Esophagus mucosa (tissue), 1 donor: ENCODE results near the gene GOLGB1. TPM values are rescaled to one million over a fixed set of nuclear protein-coding genes. Genes with fewer than 3 reads are reported as not detected.

Source experiments
- ATAC-seq: fragments of 200-7000 bp; cut with Tn5 transposase; one replicate; pipeline ENCODE4 v1.9.1; 2020
- total RNA-seq: library from RNA; stranded (reverse); gene quantifications from one replicate; pipeline ENCODE4 v1.2.4, GENCODE V29; 2023
- donor health status: DM: yes; HTN: yes; CAD: no.

GOLGB1 gene
- total RNA-seq, 1 donor from 2014 or later = 35.7 TPM

DNA sequence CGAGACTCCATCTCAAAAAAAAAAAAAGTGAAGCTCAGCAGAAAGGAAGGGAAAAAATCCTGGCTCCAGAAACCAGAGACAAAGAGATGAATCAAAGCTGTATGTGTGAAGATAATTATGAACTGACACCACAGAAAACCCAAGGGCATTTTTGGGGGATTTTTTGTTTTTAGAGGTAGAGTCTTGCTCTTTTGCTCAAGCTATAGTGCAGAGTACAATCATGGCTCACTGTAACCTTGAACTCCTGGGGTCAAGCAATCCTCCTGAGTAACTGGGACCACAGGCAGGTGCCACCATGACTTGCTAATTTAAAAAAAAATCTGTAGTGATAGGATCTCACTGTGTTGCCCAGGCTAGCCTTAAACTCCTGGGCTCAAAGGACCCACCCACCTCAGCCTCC, 111.6 kb downstream of the GOLGB1 start:
- no peak for ATAC-seq

- no peak for ATAC-seq
Observed at GRCh38 chr3:121630355-121630754, 119.2 kb downstream of the GOLGB1 start.

DNA sequence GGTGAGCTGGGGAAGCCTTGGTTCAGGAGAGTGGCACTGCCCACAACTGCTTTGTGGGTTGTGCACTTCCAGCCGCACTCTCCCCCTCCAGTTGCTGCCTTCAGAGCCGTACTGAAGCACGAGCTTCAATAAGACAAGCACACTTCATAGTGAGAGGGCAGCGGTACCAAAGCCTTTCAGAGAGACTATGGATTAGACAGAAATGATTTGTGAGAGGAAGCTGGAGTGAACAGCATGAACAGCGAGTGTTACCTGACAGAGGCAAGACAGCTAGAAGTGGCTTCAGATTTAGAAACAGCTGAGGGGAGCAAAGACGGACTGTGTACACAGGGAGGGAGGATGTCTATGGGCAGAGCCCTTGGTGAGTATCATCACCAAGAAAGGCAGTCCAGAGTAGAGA, 119.9 kb downstream of the GOLGB1 start:
- no peak for ATAC-seq

DNA sequence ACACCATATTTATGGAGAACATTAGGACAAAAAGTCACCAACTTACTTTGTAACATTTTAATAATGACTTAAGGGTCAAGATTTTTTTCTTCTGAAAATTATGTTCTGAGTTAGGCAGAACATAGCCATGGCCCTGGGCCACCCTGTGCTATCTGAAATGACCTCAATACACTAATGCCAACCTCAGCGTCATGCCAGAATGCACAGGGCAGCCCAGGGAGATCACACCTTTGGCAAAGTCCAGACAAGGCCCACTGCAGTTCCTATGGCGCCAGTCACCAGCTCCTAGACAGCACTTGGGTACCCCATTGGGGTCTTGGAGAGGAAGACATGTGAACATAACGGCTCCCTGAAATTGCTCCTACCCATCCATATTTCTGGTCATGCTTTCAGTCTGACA, 121.9 kb downstream of the GOLGB1 start:
- no peak for ATAC-seq

- no peak for ATAC-seq
Observed at GRCh38 chr3:121627211-121627610, 122.3 kb downstream of the GOLGB1 start.

DNA sequence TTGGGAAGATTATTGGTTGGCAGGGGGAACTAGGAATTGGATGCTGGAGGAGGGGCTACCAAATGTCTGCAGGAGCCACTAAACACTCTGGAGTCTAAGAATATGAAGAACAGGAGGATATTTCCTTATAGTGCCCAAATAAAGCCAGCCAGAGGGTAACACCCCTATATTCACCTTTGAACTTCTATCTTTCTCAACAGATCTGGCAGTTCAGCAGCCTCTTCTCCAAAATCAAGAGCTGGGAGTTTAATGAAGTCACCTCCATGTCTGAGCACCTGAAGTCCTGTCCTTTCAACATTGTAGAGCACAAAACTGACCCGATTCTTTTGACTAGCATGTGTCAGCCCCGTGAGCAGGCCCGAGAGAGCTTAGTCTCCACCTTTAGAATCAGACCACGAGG, 123.0 kb downstream of the GOLGB1 start:
- ATAC-seq = no peak

- no peak for ATAC-seq
Observed at GRCh38 chr3:121624147-121624899, 125.2 kb downstream of the GOLGB1 start.

- ATAC-seq = no peak
Observed at GRCh38 chr3:121621491-121621890, 128.1 kb downstream of the GOLGB1 start.

DNA sequence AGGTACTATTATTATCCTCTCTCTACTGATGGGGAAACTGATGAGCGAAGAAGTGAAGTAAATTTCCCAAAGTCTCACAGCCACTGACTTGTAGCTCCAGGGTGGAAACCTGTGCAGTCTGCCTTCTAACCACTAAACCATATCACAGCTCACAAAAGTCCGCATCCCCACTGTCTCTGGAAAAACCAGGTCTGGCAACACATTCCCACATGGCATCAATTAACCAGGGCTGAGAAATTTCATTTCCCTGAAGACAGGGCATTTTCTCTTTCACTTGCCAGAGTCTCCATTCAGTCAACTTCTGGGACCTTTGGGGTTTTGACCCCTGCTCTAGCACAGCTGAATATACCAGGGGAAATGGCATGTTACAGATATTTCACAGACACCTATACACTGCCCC, 129.8 kb downstream of the GOLGB1 start:
- ATAC-seq = no peak

Other genes starting within 250 kb of the GOLGB1 start
- 4.7 TPM for gene POLQ, start 203.8 kb downstream of the GOLGB1 start, total RNA-seq
- gene ARGFX, start 181.8 kb downstream of the GOLGB1 start, total RNA-seq = not detected
- gene FBXO40, start 156.4 kb downstream of the GOLGB1 start, total RNA-seq = not detected
- 5.1 TPM for gene HCLS1, start 88.8 kb downstream of the GOLGB1 start, total RNA-seq
- gene IQCB1, start 85.3 kb upstream of the GOLGB1 start, total RNA-seq = 9.0 TPM
- 3.3 TPM for gene EAF2, start 85.5 kb upstream of the GOLGB1 start, total RNA-seq
- gene SLC15A2, start 144.7 kb upstream of the GOLGB1 start, total RNA-seq = 3.8 TPM